Measurements from ENCODE around the gene PSMG1. TPM values are rescaled to one million over a fixed set of nuclear protein-coding genes. Genes with fewer than 3 reads are reported as not detected.
"Not testable (repeated sequence)": the region's sequence is repeated elsewhere in the genome, so short reads cannot be mapped to it uniquely, and the experiment has no call there.

Gene PSMG1
- total RNA-seq, 1 donor from 2014 or later = 66.4 TPM

DNA sequence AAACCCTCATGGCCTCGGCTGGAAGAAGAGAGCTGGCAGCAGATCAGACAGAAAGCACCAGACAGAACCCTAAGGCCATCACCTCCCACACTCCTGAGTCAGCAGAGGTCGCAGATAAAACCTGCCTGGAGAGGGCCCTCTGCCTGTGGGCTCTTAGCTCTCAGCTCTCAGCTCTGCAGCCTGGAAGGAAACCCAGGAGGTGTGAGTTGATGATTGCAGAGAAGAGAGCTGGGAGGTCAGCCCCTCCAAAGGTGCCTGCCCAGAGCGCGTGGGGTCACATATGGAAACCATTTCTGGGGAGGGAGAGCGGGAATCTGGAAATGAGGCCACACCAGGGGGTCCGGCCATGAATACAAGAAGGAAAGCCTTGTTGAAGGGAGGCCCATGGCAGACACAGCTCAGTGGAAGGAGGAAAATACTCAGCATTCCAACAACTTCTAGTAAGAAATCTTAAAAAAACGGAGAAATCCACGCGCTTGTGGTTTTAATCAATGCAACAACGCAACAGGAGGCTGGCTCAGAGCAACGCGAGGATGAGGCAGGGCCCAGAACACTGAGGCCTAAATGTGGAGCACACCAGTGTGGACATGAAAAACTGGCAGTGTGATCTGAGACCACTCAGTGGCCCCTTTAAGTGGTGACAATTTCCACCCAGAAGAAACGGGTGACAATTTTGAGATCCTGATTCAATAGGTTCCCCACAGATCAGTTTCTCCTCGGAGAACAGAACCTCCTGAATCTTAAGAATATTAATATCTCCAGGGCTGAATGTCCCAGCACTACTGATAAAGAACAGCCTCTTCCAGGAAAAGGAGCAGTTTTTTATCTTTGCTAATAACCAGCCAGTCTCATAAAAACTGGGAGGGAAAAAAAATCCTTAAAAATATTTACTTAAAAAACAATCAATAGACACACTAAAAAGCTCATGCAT, 45.7 kb downstream of the PSMG1 start:
- Mint-ChIP-seq H3K4me1 (ENCODE audit: low read depth) (peaks cover 18% of the 10 kb centered on the region), H3K4me3 (ENCODE audit: unreplicated experiment) (no peak overlapping the region), H3K9me3 (ENCODE audit: low read depth) (no peaks in the 10 kb centered on the region), H3K27ac (ENCODE audit: unreplicated experiment) (peak overlapping the region; percentile 80), H3K27me3 (ENCODE audit: low read depth) (no peaks in the 10 kb centered on the region), H3K36me3 (ENCODE audit: low read depth) (no peaks in the 10 kb centered on the region)
- TF ChIP-seq CTCF (IDR thresholded peaks at IDR 0.05) = no peak
- no peak for DNase-seq (ENCODE audit: low spot score)

DNA sequence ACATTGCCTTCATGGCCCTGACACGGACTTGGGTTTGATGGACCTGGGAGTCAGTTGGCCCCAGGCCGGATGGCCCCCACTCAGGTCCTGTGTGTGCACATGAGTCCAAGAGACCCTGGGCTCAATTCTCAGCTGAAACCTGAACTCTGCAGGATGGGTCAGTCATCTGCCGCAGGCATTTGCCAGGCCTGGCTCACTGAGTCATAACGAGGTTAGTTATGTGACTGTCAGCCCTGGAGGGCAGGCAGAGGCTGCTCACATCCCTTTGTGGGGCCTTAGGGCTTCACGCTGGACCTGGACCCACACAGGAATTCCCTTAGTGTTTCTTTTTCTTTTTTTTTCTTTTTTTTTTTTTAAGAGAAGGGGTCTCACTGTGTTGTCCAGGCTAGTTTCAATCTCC, 46.5 kb downstream of the PSMG1 start:
- no peak overlapping the region for H3K27ac Mint-ChIP-seq (ENCODE audit: unreplicated experiment)
- no peaks in the 10 kb centered on the region for H3K9me3 Mint-ChIP-seq (ENCODE audit: low read depth)
- H3K36me3 Mint-ChIP-seq (ENCODE audit: low read depth) = no peaks in the 10 kb centered on the region
- H3K27me3 Mint-ChIP-seq (ENCODE audit: low read depth) = no peaks in the 10 kb centered on the region
- no peak overlapping the region for H3K4me3 Mint-ChIP-seq (ENCODE audit: unreplicated experiment)
- H3K4me1 Mint-ChIP-seq (ENCODE audit: low read depth) = peaks cover 18% of the 10 kb centered on the region
- DNase-seq (ENCODE audit: low spot score) = no peak
- no peak for TF ChIP-seq CTCF (IDR thresholded peaks at IDR 0.05)

DNA sequence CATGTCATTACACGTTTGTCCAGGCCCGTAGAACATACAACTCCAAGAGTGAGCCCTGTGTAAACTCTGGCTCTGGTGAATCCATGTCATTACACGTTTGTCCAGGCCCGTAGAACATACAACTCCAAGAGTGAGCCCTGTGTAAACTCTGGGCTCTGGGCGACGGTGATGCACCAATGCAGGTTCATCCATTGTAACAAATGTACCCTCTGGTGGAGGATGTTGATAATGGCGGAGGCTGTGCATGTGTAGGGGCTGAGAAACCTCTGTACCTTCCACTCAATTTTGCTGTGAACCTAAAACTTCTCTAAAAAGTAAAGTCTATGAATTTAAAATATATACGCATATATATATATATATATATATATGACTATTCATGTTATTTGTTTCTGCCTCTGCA, 47.1 kb downstream of the PSMG1 start:
- DNase-seq (ENCODE audit: low spot score); H3K27me3 Mint-ChIP-seq (ENCODE audit: low read depth); H3K27ac Mint-ChIP-seq (ENCODE audit: unreplicated experiment); H3K9me3 Mint-ChIP-seq (ENCODE audit: low read depth); H3K4me3 Mint-ChIP-seq (ENCODE audit: unreplicated experiment); H3K36me3 Mint-ChIP-seq (ENCODE audit: low read depth): not testable (repeated sequence)
- H3K4me1 Mint-ChIP-seq (ENCODE audit: low read depth) = peaks cover 18% of the 10 kb centered on the region
- TF ChIP-seq CTCF (IDR thresholded peaks at IDR 0.05) = peak; percentile 69

GRCh38 chr21:39134288-39134810, 48.9 kb downstream of the PSMG1 start:
- Mint-ChIP-seq H3K27me3 (ENCODE audit: low read depth) (no peaks in the 10 kb centered on the region), H3K4me1 (ENCODE audit: low read depth) (peaks cover 18% of the 10 kb centered on the region), H3K9me3 (ENCODE audit: low read depth) (no peaks in the 10 kb centered on the region), H3K4me3 (ENCODE audit: unreplicated experiment) (no peak overlapping the region), H3K27ac (ENCODE audit: unreplicated experiment) (no peak overlapping the region), H3K36me3 (ENCODE audit: low read depth) (no peaks in the 10 kb centered on the region)
- no peak for TF ChIP-seq CTCF (IDR thresholded peaks at IDR 0.05)
- DNase-seq (ENCODE audit: low spot score) = no peak

DNA sequence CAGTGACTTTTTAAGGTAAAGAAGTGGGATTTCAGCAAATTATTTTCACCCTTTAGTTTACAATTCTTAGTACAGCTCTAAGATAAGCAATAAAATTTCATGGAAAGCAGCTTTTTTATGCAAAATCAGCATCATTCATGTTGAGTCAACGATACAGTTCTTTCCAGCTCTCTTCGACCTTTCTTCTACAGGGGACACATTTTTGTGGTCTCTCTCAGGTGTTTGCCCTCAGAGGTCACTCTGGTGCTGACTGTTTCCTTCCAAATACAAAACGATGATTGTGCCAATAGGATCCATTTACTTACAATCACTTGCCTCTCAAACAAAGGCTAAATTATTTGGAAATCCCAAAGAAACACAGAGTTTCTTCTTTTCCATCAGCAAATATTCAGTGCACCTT, 51.0 kb downstream of the PSMG1 start:
- peaks cover 3% of the 10 kb centered on the region for H3K27me3 Mint-ChIP-seq (ENCODE audit: low read depth)
- no peaks in the 10 kb centered on the region for H3K9me3 Mint-ChIP-seq (ENCODE audit: low read depth)
- no peak for DNase-seq (ENCODE audit: low spot score)
- no peak overlapping the region for H3K4me3 Mint-ChIP-seq (ENCODE audit: unreplicated experiment)
- H3K36me3 Mint-ChIP-seq (ENCODE audit: low read depth) = no peaks in the 10 kb centered on the region
- peaks cover 8% of the 10 kb centered on the region for H3K4me1 Mint-ChIP-seq (ENCODE audit: low read depth)
- no peak for TF ChIP-seq CTCF (IDR thresholded peaks at IDR 0.05)
- no peak overlapping the region for H3K27ac Mint-ChIP-seq (ENCODE audit: unreplicated experiment)

Measured in chondrocyte (in vitro differentiated cells).